ENCODE data around the gene NHERF1.

NHERF1 gene

GRCh38 chr17:74786431-74787055 lies 38.1 kb downstream of the NHERF1 start:
- no peak for DNase-seq

GRCh38 chr17:74790161-74791058 lies 42.0 kb downstream of the NHERF1 start:
- no peak for DNase-seq

GRCh38 chr17:74792586-74793105 lies 44.2 kb downstream of the NHERF1 start:
- no peak for DNase-seq

GRCh38 chr17:74795327-74796020 lies 47.0 kb downstream of the NHERF1 start:
- no peak for DNase-seq

GRCh38 chr17:74796211-74796610 lies 47.8 kb downstream of the NHERF1 start:
- DNase-seq = no peak

GRCh38 chr17:74796866-74797265 lies 48.4 kb downstream of the NHERF1 start:
- no peak for DNase-seq

GRCh38 chr17:74797824-74798223 lies 49.4 kb downstream of the NHERF1 start:
- no peak for DNase-seq

- no peak for DNase-seq
Observed at GRCh38 chr17:74798239-74798707, 49.8 kb downstream of the NHERF1 start.

GRCh38 chr17:74799097-74799496 lies 50.7 kb downstream of the NHERF1 start:
- DNase-seq = no peak

- DNase-seq = no peak
Observed at GRCh38 chr17:74800531-74800930, 52.1 kb downstream of the NHERF1 start.

GRCh38 chr17:74801896-74802295 lies 53.5 kb downstream of the NHERF1 start:
- DNase-seq = no peak

GRCh38 chr17:74803388-74803930 lies 55.0 kb downstream of the NHERF1 start:
- no peak for DNase-seq

GRCh38 chr17:74803971-74804370 lies 55.5 kb downstream of the NHERF1 start:
- DNase-seq = no peak

- no peak for DNase-seq
Observed at GRCh38 chr17:74804683-74805082, 56.3 kb downstream of the NHERF1 start.

GRCh38 chr17:74805591-74805991 lies 57.2 kb downstream of the NHERF1 start:
- no peak for DNase-seq

- DNase-seq = no peak
Observed at GRCh38 chr17:74806334-74806733, 57.9 kb downstream of the NHERF1 start.

- no peak for DNase-seq
Observed at GRCh38 chr17:74807441-74807840, 59.0 kb downstream of the NHERF1 start.

GRCh38 chr17:74807925-74808324 lies 59.5 kb downstream of the NHERF1 start:
- DNase-seq = no peak

- DNase-seq = no peak
Observed at GRCh38 chr17:74808714-74809430, 60.4 kb downstream of the NHERF1 start.

- DNase-seq = no peak
Observed at GRCh38 chr17:74810699-74811485, 62.5 kb downstream of the NHERF1 start.
